B cell (primary cell): ENCODE results near the gene CAMTA1. TPM values are rescaled to one million over a fixed set of nuclear protein-coding genes. Genes with fewer than 3 reads are reported as not detected.
"Not testable (repeated sequence)": the region's sequence is repeated elsewhere in the genome, so short reads cannot be mapped to it uniquely, and the experiment has no call there.

Experiments
- ATAC-seq: fragments of 200-7000 bp; cut with Tn5 transposase; one replicate; pipeline ENCODE4 v1.10.0; 2021; ENCODE audit warnings: low read depth, mild to moderate bottlenecking, moderate number of reproducible peaks, moderate library complexity
- CTCF ChIA-PET: fragments of 350-600 bp; sonication (Branson Sonifier 250); formaldehyde crosslinking; loops from one replicate; lab custom pipeline; 2021; ENCODE audit warnings: antibody characterized with exemption, inconsistent platforms; lab: Charles Lee
- POLR2A ChIA-PET: fragments of 350-600 bp; sonication (Branson Sonifier 250); formaldehyde crosslinking; loops from one replicate; lab custom pipeline; 2021; ENCODE audit warnings: antibody characterized with exemption; lab: Charles Lee
- DNase-seq: peaks from one replicate; pipeline ENCODE4 v3.0.0; 2013
- H2AFZ ChIP-seq: 2 replicates; pipeline ENCODE4 v1.6.1; 2012; ENCODE audit warnings: mild to moderate bottlenecking, low read depth, low read length; ENCODE audit not compliant: insufficient read depth, poor library complexity, severe bottlenecking
- H3K27ac ChIP-seq, 2 donors: 1 replicate in 1 of 2; 2 replicates in 1 of 2; pipeline ENCODE4 v1.5.1; 2012 to 2013; ENCODE audit warnings: low read length in 2 of 2, mild to moderate bottlenecking in 2 of 2, moderate library complexity in 1 of 2
- H3K27me3 ChIP-seq, 4 experiments: fragments of 200-600 bp in 1 of 4; sonication (generic) in 1 of 4; replicated peaks in 1 of 4; 1 replicate in 2 of 4; 2 replicates in 2 of 4; pipeline versions ENCODE4 v1.6.1 to v1.7.0; 2013 to 2016; ENCODE audit warnings: low read length in 3 of 4, mild to moderate bottlenecking in 2 of 4, mixed read lengths in 1 of 4, moderate library complexity in 1 of 4; ENCODE audit not compliant: insufficient read depth in 4 of 4, control insufficient read depth in 3 of 4; ENCODE audit errors: control extremely low read depth in 1 of 4
- H3K36me3 ChIP-seq, 2 experiments: replicated peaks in 1 of 2; 1 replicate in 1 of 2; 2 replicates in 1 of 2; pipeline versions ENCODE4 v1.6.1 to v1.7.1; 2013; ENCODE audit warnings: low read length in 1 of 2; ENCODE audit not compliant: insufficient read depth in 2 of 2, control insufficient read depth in 1 of 2; ENCODE audit errors: control extremely low read depth in 1 of 2, extremely low read depth in 1 of 2
- H3K4me1 ChIP-seq, 2 donors: fragments of 200-600 bp in 1 of 2; sonication (generic) in 1 of 2; 1 replicate in 1 of 2; 2 replicates in 1 of 2; pipeline versions ENCODE4 v1.5.1 to v1.6.1; 2013 to 2017; ENCODE audit warnings: low read length in 2 of 2; ENCODE audit not compliant: control insufficient read depth in 2 of 2, insufficient read depth in 2 of 2
- H3K4me2 ChIP-seq: replicated peaks from 2 replicates; pipeline ENCODE3; 2012; ENCODE audit warnings: mild to moderate bottlenecking, low read depth, low read length; ENCODE audit not compliant: poor library complexity, severe bottlenecking
- H3K4me3 ChIP-seq, 5 experiments: fragments of 200-600 bp in 1 of 5; sonication (generic) in 1 of 5; 1 replicate in 3 of 5; 2 replicates in 2 of 5; pipeline versions ENCODE4 v1.5.1 to v1.7.0; 2011 to 2016; ENCODE audit warnings: low read length in 4 of 5, mild to moderate bottlenecking in 4 of 5, low read depth in 2 of 5, control low read depth in 1 of 5, moderate library complexity in 1 of 5; ENCODE audit not compliant: insufficient read depth in 1 of 5; ENCODE audit errors: control extremely low read depth in 1 of 5, extremely low read depth in 1 of 5
- H3K79me2 ChIP-seq: fragments of 200-600 bp; sonication (generic); one replicate; pipeline ENCODE4 v1.6.0; 2016; ENCODE audit warnings: low read length; ENCODE audit not compliant: control insufficient read depth, insufficient read depth
- H3K9ac ChIP-seq: fragments of 200-600 bp; sonication (generic); 2 replicates; pipeline ENCODE4 v1.6.1; 2017; ENCODE audit warnings: mild to moderate bottlenecking, low read length, moderate library complexity
- H3K9me3 ChIP-seq, 3 donors: one replicate each; pipeline versions ENCODE4 v1.6.1 to v1.7.1; 2013; ENCODE audit warnings: low read length in 2 of 3; ENCODE audit not compliant: control insufficient read depth in 2 of 3, insufficient read depth in 1 of 3; ENCODE audit errors: control extremely low read depth in 1 of 3
- H4K20me1 ChIP-seq: 2 replicates; pipeline ENCODE4 v1.6.0; 2012; ENCODE audit warnings: mild to moderate bottlenecking, low read length; ENCODE audit not compliant: insufficient read depth, control insufficient read depth, poor library complexity, severe bottlenecking
- H3K27ac Mint-ChIP-seq: one replicate; pipeline ENCODE4 v1.8.0; 2021; ENCODE audit warnings: mixed read lengths
- H3K27me3 Mint-ChIP-seq: one replicate; pipeline ENCODE4 v1.8.0; 2021; ENCODE audit warnings: mixed read lengths
- H3K4me1 Mint-ChIP-seq: one replicate; pipeline ENCODE4 v1.8.0; 2021; ENCODE audit warnings: mixed read lengths
- H3K4me3 Mint-ChIP-seq: one replicate; pipeline ENCODE4 v1.8.0; 2021; ENCODE audit warnings: mixed read lengths
- H3K9me3 Mint-ChIP-seq: one replicate; pipeline ENCODE4 v1.8.0; 2022; ENCODE audit warnings: mixed read lengths; ENCODE audit not compliant: insufficient read depth
- CTCF ChIP-seq: fragments of 200-600 bp; IDR thresholded peaks from one replicate; pipeline ENCODE4 v1.8.0; 2022; ENCODE audit warnings: antibody characterized with exemption, mild to moderate bottlenecking
- EZH2 ChIP-seq: IDR thresholded peaks from 2 replicates; pipeline ENCODE4 v1.6.1; 2012; ENCODE audit warnings: borderline replicate concordance, low read depth, mild to moderate bottlenecking, moderate library complexity, low read length; ENCODE audit not compliant: insufficient read depth, poor library complexity, severe bottlenecking
- WGBS: methylation state at CpG from one replicate; pipeline ENCODE4 v1.1.5; 2013; ENCODE audit warnings: missing lambda C conversion rate; ENCODE audit not compliant: insufficient coverage; 5-methylcytosine and 5-hydroxymethylcytosine counted together
- intact Hi-C: fragments of 100-400 bp; cut with micrococcal nuclease; formaldehyde crosslinking; loops from one replicate; pipeline ENCODE4 v1.10.0; 2022
- polyA plus RNA-seq: library from polyadenylated mRNA; depleted of rRNA; stranded (reverse); fragments of >200 nt; gene quantifications from 2 replicates; pipeline ENCODE4 v1.2.3, GENCODE V29; 2012
- total RNA-seq, 2 donors: library from RNA; stranded (reverse); fragments of 120-200 nt in 1 of 2; gene quantifications; 1 replicate in 1 of 2; 2 replicates in 1 of 2; pipeline versions ENCODE4 v1.2.3 to v1.2.4, GENCODE V29; 2013 to 2022

The CAMTA1 gene
- total and polyA plus RNA-seq, 2 donors (not counting 1 experiment from before 2014, with no cell fraction given): 42.2 to 45.7 TPM

- POLR2A ChIA-PET, H4K20me1 ChIP-seq, intact Hi-C loops, H3K9me3 Mint-ChIP-seq, H3K4me1 ChIP-seq, H2AFZ ChIP-seq, H3K9me3 ChIP-seq, ATAC-seq, H3K27me3 ChIP-seq, H3K36me3 ChIP-seq, H3K4me3 ChIP-seq, H3K27ac Mint-ChIP-seq, H3K79me2 ChIP-seq, DNase-seq, H3K4me3 Mint-ChIP-seq, H3K27ac ChIP-seq, H3K4me2 ChIP-seq, H3K4me1 Mint-ChIP-seq, CTCF ChIA-PET, H3K9ac ChIP-seq: not testable (repeated sequence)
- 100% methylated on average over 2 of the region's 5 CpGs for WGBS
- H3K27me3 Mint-ChIP-seq: peaks cover 13% of the 10 kb centered on the region
Measured at GRCh38 chr1:6921506-6921905, 136.3 kb downstream of the CAMTA1 start.

- POLR2A ChIA-PET: no interaction called here
- no peak overlapping the region for H3K27ac ChIP-seq
- peaks cover 0 to 3% (median 0%) of the 10 kb centered on the region in 3 donors for H3K9me3 ChIP-seq
- H3K9ac ChIP-seq: no peak overlapping the region
- no peaks in the 10 kb centered on the region for H4K20me1 ChIP-seq
- CTCF ChIA-PET: interaction anchor here (1.0 kb wide), 1 partner anchor 112 kb away, joined by 3 read pairs; no protein-coding TSS in a partner anchor
- peaks cover 0 to 6% (median 0%) of the 10 kb centered on the region in 4 experiments for H3K27me3 ChIP-seq
- H3K36me3 ChIP-seq: no peaks in the 10 kb centered on the region
- Mint-ChIP-seq H3K4me1 (no peaks in the 10 kb centered on the region), H3K27ac (no peak overlapping the region), H3K4me3 (no peak overlapping the region), H3K27me3 (peaks cover 5% of the 10 kb centered on the region), H3K9me3 (peaks cover 3% of the 10 kb centered on the region)
- H3K79me2 ChIP-seq: no peaks in the 10 kb centered on the region
- no peak for DNase-seq
- no peak for ATAC-seq
- H2AFZ ChIP-seq: no peak overlapping the region
- H3K4me2 ChIP-seq: no peak overlapping the region
- intact Hi-C loops: no loop called here
- no peak overlapping the region for H3K4me3 ChIP-seq
- H3K4me1 ChIP-seq: no peaks in the 10 kb centered on the region
- TF ChIP-seq EZH2 (no peak), CTCF (no peak)
- WGBS: 62% methylated on average over 8 of the region's 8 CpGs
Measured at GRCh38 chr1:6922096-6922931, 137.1 kb downstream of the CAMTA1 start.
